DND-41 (cell line): ENCODE data around the gene LGI4.

ENCODE experiments used
- EZH2 ChIP-seq: IDR thresholded peaks from 3 replicates; pipeline ENCODE4 v1.6.1; 2012; ENCODE audit warnings: borderline replicate concordance, low read depth, mild to moderate bottlenecking, moderate library complexity, low read length, inconsistent platforms; ENCODE audit not compliant: severe bottlenecking
- TF ChIP-seq, protein P1 (sequence below): IDR thresholded peaks from 2 replicates; pipeline ENCODE4 v1.5.1; 2012; ENCODE audit warnings: borderline replicate concordance, low read length, moderate library complexity, mild to moderate bottlenecking; ENCODE audit not compliant: poor library complexity, severe bottlenecking; ENCODE audit errors: extremely low read depth

DNA sequence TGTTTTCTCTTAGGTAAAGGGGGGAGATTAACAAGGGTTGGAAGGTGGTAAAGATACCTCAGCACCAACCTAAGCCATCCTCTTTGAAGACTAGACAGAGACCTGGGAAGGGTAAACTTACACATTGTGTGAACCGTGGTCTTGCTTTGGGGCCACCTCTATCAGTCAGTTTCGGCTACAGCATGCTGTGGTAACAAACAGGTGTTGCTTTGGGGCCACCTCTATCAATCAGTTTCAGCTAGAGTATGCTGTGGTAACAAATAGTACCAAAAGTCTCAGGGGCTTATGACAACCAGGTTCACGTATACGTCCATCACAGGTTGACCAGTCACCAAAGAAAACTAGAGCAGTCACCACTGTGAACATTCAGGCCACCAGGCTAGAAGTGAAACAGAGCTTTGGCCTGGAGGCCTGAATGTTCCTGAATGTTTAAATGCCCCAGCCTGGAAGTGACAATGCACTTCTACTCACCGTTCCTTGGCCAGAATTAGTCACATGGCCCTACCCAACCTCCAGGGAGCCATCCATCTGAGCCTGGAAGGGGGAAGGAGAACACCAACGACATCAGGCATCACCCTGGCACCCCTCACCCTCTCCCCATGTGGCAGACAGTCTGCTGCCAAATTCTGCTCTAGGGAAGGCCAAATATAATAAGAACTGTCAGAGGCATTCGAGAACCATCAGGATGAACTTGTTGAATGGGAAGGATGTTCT lies 12.0 kb upstream of the LGI4 start:
- no peak for TF ChIP-seq EZH2
- TF ChIP-seq, protein P1, sequence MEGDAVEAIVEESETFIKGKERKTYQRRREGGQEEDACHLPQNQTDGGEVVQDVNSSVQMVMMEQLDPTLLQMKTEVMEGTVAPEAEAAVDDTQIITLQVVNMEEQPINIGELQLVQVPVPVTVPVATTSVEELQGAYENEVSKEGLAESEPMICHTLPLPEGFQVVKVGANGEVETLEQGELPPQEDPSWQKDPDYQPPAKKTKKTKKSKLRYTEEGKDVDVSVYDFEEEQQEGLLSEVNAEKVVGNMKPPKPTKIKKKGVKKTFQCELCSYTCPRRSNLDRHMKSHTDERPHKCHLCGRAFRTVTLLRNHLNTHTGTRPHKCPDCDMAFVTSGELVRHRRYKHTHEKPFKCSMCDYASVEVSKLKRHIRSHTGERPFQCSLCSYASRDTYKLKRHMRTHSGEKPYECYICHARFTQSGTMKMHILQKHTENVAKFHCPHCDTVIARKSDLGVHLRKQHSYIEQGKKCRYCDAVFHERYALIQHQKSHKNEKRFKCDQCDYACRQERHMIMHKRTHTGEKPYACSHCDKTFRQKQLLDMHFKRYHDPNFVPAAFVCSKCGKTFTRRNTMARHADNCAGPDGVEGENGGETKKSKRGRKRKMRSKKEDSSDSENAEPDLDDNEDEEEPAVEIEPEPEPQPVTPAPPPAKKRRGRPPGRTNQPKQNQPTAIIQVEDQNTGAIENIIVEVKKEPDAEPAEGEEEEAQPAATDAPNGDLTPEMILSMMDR, result no peak
